Activated CD4-positive, alpha-beta T cell treated with anti-CD3 and anti-CD28 coated beads, Interleukin-2, amount 50 U/mL, for 24 hours (primary cell): ENCODE data around the gene CAND2.
A peak's percentile ranks its signal among the peaks of the same experiment; 100 is the strongest.
"Not testable (repeated sequence)": the region's sequence is repeated elsewhere in the genome, so short reads cannot be mapped to it uniquely, and the experiment has no call there.

Source experiments
- DNase-seq, 2 donors: peaks; one replicate each; pipeline ENCODE4 v3.0.0-alpha.2; 2020; ENCODE audit warnings: low read depth in 1 of 2, low spot score in 1 of 2

Gene CAND2

GRCh38 chr3:12854565-12854964 lies 58.1 kb downstream of the CAND2 start:
- DNase-seq = no peak

GRCh38 chr3:12856626-12857025 lies 60.1 kb downstream of the CAND2 start:
- no peak for DNase-seq

- DNase-seq = no peak
Measured at GRCh38 chr3:12859840-12860239, 63.4 kb downstream of the CAND2 start.

DNA sequence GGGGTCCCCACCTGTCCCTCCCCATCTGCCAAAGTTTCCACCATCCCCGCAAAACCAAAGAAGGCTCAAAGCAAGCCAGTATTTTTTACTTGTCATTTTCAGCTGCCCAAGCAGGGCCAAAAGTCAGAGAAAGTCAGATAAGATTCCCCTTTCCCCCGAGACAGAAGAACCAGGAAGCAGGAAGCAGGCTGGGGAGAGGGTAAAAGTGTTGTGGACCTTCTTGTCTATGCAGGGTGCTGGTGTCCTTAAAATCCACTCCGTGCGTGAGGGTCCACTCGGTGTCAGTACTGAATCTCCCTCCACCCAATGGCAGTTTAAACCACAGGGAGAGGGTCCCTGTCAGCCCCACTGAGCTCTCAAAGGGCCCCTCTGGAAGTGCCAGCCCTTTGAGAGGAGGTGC lies 65.1 kb downstream of the CAND2 start:
- DNase-seq = no peak

- no peak for DNase-seq
Measured at GRCh38 chr3:12862387-12862786, 65.9 kb downstream of the CAND2 start.

- DNase-seq = no peak
Measured at GRCh38 chr3:12865271-12865670, 68.8 kb downstream of the CAND2 start.

DNA sequence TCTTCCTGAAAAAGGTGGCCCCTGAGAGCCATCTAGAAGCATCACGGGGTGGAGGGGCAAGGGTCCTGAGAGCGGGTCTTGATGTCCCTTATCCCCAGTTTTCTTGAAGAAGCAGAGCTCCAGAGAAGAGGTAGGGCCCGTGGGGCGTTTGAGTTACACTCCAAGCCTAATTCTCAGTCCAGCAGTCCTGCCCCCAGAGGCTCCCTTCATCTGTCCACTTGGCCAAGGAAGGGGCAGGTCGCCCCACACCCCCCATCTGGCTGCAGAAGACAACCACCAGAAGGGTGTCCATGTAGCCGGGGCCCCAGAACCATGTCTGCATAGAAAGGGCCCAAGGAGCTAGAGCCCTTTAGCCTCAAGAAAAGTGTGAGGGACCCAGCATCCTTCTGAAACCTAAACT lies 70.4 kb downstream of the CAND2 start:
- no peak for DNase-seq

- peak; percentile 26 to 51 for DNase-seq
Measured at GRCh38 chr3:12868039-12869034, 71.9 kb downstream of the CAND2 start.

GRCh38 chr3:12869035-12869621 lies 72.6 kb downstream of the CAND2 start:
- DNase-seq = no peak

DNA sequence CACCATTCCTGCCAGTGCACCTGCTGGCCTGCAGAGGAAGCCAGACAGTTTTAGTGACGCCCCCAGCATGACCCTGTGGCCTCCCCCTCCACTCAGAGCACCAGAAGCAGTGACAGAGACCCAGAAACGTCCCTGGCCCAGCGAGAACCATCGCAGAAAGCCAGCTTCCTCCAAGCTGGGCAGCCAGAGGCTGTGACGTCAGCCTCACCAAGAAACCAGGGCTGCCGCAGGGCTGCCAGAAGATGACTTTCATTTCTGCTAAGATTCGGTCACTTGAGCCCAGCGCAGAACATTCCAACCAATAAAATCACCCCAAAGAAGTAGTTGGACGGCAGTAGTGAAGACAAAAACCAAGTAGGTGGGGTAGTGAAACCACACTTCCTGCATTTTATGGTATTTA lies 74.5 kb downstream of the CAND2 start:
- DNase-seq = no peak

GRCh38 chr3:12871404-12871983 lies 75.0 kb downstream of the CAND2 start:
- no peak for DNase-seq

DNA sequence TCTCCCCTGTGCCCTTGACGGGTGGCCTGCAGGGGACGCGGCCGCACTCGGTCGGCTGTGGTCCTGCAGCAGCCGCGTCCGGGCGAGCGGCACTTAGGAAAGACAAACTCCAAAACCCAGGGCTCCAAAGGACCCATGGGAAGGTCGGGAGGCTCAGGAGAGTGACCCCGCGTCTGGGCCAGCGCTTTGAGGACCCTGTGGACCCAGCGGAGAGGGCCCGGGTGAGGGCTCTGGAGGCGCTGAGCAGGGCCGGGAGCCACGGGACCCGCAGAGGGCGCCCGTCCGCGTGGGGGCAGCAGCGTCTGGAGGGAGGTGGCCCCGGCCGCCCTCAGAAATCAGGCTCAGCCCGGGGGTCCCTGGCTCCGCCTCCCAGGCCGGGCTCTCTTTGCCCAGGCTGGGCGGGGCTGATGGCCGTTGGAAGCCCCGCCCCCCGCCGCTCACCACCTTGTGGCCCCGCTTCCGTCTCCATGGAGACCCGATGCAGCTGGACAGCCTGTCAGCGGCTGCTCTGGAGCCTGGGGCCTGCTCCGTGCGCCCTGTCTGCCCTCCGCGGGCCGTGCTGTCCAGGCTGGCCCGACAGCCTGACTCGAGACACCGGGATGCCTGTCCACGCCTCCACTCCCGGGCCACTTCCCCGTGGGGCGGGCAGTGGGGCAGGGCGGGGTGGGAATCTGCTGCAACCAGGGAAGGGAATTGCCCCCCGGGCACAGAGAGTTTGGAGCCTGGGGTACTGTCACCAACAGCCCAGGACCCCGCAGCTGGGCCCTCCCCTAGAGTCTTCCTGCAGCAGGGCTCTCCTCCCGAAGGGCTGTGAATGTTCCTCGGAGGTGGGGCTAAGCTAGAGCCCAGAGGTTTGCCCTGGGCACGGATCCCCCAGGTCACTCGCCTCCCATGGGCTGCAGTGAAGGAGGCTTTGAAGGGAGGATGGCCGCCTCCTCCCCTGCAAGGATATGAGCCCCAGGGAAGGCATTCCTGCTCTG lies 79.7 kb downstream of the CAND2 start:
- no peak for DNase-seq

GRCh38 chr3:12877040-12877439 lies 80.6 kb downstream of the CAND2 start:
- DNase-seq = no peak

DNA sequence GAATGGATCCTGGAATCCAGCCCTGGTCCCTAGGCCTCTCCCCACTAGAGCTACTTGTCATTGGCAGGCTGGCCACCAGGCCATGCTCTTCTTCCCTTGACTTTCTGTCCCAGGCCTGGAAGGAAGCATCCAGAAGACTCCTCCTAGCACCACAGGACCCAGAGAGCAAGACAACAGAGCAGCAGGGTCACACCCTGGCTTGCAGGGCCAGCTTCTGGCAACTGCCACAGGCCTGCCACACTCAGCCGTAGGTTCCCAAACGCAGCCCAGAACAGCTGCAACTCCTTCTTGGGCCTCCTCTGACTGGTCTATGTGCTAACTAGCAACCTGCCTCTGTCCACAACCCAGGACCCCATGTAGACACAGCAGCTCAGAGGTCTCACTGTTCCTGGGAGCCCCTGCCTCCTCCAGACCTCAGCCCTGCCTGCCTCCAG lies 81.7 kb downstream of the CAND2 start:
- no peak for DNase-seq

GRCh38 chr3:12878758-12879157 lies 82.3 kb downstream of the CAND2 start:
- not testable (repeated sequence) for DNase-seq

- no peak for DNase-seq
Measured at GRCh38 chr3:12879191-12879815, 82.8 kb downstream of the CAND2 start.

GRCh38 chr3:12881858-12882257 lies 85.4 kb downstream of the CAND2 start:
- not testable (repeated sequence) for DNase-seq

DNA sequence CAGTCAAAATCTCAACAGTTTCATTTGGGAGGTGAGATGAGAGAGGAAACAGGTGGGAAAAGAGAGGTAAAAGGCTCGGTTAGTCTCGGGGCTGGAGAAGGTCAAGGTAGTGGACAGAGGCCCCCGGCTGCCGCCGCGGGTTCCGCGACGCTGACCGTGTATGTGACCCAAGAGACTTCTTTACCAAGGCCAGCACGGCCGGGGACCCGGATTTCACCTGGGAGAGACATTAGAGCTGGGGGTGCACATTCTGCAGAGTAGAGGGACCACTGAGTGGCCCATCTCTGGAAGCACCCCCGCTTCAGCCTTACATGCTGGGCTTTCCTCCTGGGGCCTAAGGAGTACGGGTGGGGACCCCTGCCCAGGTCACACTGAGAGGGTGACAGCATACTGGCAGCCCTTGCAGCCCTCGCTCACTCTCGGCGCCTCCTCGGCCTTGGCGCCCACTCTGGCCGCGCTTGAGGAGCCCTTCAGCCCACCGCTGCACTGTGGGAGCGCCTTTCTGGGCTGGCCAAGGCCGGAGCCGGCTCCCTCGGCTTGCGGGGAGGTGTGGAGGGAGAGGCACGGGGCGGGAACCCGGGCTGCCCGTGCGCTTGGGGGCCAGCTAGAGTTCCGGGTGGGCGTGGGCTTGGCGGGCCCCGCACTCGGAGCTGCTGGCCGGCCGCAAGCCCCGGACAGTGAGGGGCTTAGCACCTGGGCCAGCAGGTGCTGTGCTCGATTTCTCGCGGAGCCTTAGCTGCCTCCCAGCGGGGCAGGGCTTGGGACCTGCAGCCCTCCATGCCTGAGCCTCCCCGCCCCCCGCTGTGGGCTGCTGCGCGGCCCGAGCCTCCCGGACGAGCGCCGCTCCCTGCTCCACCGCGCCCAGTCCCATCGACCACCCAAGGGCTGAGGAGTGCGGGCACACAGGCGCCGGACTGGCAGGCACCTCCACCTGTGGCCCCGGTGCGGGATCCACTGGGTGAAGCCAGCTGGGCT lies 86.1 kb downstream of the CAND2 start:
- no peak for DNase-seq

DNA sequence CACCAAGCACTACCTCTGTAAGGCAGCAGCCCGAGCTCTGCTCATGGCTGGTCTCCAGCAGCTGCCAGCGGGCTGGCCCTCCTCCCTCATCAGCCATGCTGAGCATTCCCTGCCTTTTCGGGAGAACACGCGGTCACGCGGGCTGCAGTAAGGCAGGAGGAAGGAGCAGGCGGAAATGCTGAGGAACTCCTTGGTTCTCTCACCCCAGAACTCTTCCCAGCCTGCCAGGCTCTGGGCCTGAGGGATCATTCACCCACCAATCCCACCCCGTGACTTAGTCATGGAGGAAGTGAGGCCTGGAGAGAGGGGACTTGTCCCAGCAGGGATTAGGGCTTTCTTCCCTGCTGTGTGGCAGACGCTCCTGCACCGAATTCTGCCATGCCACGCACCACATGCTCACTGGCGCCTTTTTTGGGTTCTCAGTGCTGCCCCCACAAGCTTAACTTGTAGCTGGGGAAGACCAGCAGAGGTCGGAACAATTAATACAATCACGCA lies 87.8 kb downstream of the CAND2 start:
- no peak for DNase-seq
